Mucosa of descending colon (tissue), 3 donors: ENCODE data around the gene SFXN5. TPM values are rescaled to one million over a fixed set of nuclear protein-coding genes. Genes with fewer than 3 reads are reported as not detected.

Experiments
- ATAC-seq: fragments of 200-7000 bp; cut with Tn5 transposase; one replicate; pipeline ENCODE4 v1.9.1; 2020; ENCODE audit warnings: mild to moderate bottlenecking, moderate library complexity
- DNase-seq, 3 donors: peaks; one replicate each; pipeline ENCODE4 v3.0.0-alpha.2; 2020
- H3K36me3 ChIP-seq: fragments of 200-600 bp; one replicate; pipeline ENCODE4 v1.8.0; 2021; ENCODE audit warnings: low read depth, mild to moderate bottlenecking
- H3K4me1 ChIP-seq: fragments of 200-600 bp; one replicate; pipeline ENCODE4 v1.8.0; 2021; ENCODE audit warnings: low read depth, mild to moderate bottlenecking
- H3K4me3 ChIP-seq: fragments of 200-600 bp; one replicate; pipeline ENCODE4 v1.8.0; 2021; ENCODE audit warnings: mild to moderate bottlenecking
- H3K9me3 ChIP-seq: fragments of 200-600 bp; one replicate; pipeline ENCODE4 v1.8.0; 2021; ENCODE audit warnings: mild to moderate bottlenecking
- intact Hi-C, 2 donors: fragments of 100-400 bp; cut with DNase I in 1 of 2; cut with micrococcal nuclease in 1 of 2; formaldehyde crosslinking; loops; one replicate each; pipeline versions ENCODE4 v1.11.0 to v1.11.1; 2022; cut with DNase I, micrococcal nuclease
- total RNA-seq, 3 donors: library from RNA; stranded (reverse); fragmentation: NEBNext Ultra II Directional in 2 of 3; extraction: Animal tissue kit (Norgen Biotek cat#: 25700) in 2 of 3; gene quantifications; one replicate each; pipeline versions ENCODE4 v1.2.1 to v1.2.4, GENCODE V29; 2021 to 2023
- TF ChIP-seq, protein P1 (sequence below): fragments of 200-600 bp; IDR thresholded peaks from one replicate; pipeline ENCODE4 v1.8.0; 2022; ENCODE audit warnings: antibody characterized with exemption, mild to moderate bottlenecking
- donor health status: DM: no; HTN: no; CAD: no; lungs with moderate emphysema.
- donor health status: DM: no; HTN: no; CAD: no.
- donor health status: DM: no; HTN: yes; CAD: no.

Gene SFXN5
- total RNA-seq, 3 donors from 2014 or later: 22.2 to 30.9 (median 27.5) TPM

DNA sequence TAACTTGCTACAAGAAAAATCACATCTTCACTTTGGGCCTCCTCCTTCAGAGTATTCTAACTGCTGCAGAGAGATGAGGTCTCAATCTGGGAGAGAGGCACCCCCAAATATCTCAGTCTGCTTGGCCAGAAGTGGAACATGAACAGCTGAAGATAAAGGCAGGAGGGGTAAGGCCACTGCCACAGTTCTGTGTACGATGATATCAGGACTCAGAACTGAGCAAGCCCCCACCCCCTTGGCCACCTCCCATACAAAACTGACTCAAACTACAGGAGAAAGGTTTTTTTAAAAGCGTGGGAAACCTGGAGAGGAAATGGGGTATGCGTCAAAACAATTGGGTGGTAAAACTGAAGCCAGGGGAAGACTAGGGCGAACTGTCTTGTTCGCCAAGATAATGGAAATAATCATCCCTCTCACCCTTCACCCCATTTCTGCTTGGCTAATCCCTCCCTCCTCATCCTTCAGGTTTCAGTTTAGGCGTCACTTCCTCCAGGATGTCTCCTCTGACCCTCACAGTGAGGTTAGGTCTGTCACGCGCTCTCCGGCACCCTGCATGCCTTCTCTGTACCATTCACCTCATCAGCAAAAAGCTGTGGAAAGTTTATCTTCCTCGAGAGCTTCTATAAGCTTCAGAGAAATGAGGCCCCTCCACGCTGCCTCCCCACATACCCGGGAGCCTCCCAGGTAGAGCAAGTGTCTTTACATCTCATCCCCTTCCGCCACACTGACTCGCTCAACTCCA is 64.4 kb downstream of the SFXN5 start:
- no peak for DNase-seq
- H3K4me3 ChIP-seq: no peak overlapping the region
- no peak for ATAC-seq

DNA sequence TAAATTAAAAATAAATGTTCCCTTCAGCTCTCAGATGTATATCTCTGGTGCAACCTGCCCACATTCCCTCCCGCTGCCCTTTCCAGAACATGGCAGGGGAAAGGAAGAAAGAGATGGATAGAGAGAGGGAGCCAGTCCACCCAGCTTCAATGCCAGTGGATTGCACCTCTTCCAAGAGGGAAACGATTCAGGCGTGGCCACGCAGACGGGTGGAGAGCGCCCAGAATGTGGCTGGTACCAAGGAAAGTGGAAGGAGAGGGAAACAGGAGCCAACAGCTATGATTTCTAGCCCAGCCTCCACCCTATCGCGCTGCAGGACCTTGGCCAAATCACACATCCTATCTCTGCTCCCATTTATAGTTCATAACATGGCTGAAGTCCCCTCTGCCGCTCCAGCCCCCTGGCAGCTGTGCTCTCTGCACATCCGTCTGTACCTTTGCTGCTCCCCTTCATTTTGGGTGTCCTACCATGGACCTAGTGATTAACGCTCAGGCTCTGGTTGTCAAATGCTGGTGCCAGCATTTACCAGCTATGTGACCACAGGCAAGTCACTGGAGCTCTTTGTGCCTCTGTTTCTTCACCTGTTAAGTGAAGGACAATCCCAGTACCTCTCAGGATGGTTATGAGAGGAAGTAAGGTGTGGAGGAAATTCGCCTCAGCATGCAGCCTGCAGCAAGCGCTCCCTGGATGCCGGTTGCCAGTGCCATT is 66.5 kb downstream of the SFXN5 start:
- TF ChIP-seq, protein P1, sequence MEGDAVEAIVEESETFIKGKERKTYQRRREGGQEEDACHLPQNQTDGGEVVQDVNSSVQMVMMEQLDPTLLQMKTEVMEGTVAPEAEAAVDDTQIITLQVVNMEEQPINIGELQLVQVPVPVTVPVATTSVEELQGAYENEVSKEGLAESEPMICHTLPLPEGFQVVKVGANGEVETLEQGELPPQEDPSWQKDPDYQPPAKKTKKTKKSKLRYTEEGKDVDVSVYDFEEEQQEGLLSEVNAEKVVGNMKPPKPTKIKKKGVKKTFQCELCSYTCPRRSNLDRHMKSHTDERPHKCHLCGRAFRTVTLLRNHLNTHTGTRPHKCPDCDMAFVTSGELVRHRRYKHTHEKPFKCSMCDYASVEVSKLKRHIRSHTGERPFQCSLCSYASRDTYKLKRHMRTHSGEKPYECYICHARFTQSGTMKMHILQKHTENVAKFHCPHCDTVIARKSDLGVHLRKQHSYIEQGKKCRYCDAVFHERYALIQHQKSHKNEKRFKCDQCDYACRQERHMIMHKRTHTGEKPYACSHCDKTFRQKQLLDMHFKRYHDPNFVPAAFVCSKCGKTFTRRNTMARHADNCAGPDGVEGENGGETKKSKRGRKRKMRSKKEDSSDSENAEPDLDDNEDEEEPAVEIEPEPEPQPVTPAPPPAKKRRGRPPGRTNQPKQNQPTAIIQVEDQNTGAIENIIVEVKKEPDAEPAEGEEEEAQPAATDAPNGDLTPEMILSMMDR: no peak
- no peak for ATAC-seq
- no peak overlapping the region for H3K4me3 ChIP-seq
- no peaks in the 10 kb centered on the region for H3K9me3 ChIP-seq
- H3K4me1 ChIP-seq: no peaks in the 10 kb centered on the region
- H3K36me3 ChIP-seq: no peaks in the 10 kb centered on the region
- intact Hi-C loops: no loop called here
- no peak for DNase-seq

More for the DNA sequence above, 64.4 kb downstream of the SFXN5 start:
- intact Hi-C loops: no loop called here
- TF ChIP-seq, protein P1: no peak
- Histone ChIP-seq H3K36me3 (no peaks in the 10 kb centered on the region), H3K9me3 (no peaks in the 10 kb centered on the region), H3K4me1 (no peaks in the 10 kb centered on the region)

DNA sequence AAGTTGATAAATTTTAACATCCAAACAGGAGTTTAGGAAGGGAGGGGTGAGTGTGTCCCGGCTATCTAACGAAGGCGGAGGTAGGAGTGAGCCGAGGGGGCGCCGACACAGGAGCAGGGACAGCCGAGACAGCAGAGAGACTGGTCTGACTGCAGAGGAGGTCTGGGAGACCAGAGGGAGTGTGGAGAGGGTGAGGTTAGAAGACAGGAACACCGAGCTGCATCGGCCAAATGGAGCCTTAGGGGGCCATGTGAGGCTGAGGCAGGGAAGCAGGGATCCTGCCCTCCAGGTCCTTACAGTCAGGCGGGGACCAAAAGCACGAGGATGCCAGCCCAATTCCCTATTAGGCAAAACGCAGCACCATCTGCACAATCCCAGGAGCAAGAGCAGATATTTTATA is 67.0 kb downstream of the SFXN5 start:
- Histone ChIP-seq H3K36me3 (no peaks in the 10 kb centered on the region), H3K9me3 (no peaks in the 10 kb centered on the region), H3K4me1 (no peaks in the 10 kb centered on the region), H3K4me3 (no peak overlapping the region)
- TF ChIP-seq, protein P1: no peak
- DNase-seq: no peak
- intact Hi-C loops: no loop called here
- ATAC-seq: no peak

DNA sequence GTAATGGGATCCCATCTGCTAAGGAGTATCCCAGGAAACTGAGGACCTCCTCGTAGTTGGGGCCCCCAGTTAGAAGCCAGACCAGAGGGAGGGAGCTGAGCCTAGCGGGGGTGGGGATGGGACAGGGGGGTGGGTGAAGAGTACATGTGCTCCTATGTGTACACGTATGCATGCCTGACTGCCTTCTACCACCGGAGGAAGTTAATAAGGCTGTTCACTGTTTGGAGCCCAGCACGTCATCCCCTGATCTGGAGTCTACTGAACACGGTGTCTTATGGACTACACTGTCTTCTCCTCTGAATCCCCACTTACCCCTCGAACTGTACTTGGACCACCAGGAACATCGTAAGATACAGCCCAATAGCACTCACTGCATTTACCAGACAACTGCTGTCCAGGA is 68.5 kb downstream of the SFXN5 start:
- intact Hi-C loops: no loop called here
- ATAC-seq (no peak), DNase-seq (no peak)
- TF ChIP-seq, protein P1: no peak
- no peaks in the 10 kb centered on the region for H3K4me1 ChIP-seq
- H3K9me3 ChIP-seq: no peaks in the 10 kb centered on the region
- no peaks in the 10 kb centered on the region for H3K36me3 ChIP-seq
- H3K4me3 ChIP-seq: no peak overlapping the region

DNA sequence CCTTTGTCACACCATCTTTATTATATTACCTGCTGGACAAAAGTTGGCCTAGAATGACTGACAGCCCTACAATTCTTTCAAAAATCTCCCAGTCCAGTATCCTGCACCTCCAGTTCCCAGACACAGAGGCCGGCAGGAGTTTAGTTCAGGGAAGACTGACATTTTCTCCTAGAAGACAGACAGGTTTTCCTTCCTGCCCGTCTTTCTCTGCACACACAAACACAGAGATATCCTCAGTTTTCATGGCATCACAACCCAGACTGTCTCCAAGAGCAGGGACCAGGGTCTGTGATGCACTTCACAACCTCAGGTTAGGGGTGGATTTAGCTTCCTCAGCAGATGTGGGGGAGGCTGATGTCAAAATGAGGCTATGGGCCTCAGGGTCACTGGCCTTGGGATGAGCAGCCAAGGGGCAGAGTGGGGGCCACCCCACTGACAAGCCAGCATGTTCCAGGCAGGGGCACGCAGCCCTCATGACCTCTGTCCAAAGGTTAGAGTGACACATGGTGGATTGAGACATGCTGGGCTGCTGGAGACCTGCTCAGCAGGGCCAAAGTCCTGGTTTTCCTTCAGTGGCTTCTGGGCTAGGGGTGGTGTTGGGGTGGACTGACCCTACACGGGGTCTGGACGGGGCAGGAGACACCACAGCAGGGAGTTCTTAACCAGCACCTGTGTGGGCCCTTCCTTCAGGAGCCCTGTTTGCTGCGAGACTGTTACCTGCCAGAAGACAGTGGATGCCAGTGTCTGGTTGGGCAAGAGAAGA is 70.5 kb downstream of the SFXN5 start:
- no peak for ATAC-seq
- H3K36me3 ChIP-seq: no peaks in the 10 kb centered on the region
- H3K4me3 ChIP-seq: no peak overlapping the region
- no peaks in the 10 kb centered on the region for H3K4me1 ChIP-seq
- TF ChIP-seq, protein P1: no peak
- intact Hi-C loops: no loop called here
- no peak for DNase-seq
- H3K9me3 ChIP-seq: no peaks in the 10 kb centered on the region
